ENCODE measurements around the gene TNIK. TPM values are rescaled to one million over a fixed set of nuclear protein-coding genes. Genes with fewer than 3 reads are reported as not detected.

The TNIK gene
- total and polyA plus RNA-seq, 2 experiments from 2014 or later: 14.6 to 34.3 TPM

DNA sequence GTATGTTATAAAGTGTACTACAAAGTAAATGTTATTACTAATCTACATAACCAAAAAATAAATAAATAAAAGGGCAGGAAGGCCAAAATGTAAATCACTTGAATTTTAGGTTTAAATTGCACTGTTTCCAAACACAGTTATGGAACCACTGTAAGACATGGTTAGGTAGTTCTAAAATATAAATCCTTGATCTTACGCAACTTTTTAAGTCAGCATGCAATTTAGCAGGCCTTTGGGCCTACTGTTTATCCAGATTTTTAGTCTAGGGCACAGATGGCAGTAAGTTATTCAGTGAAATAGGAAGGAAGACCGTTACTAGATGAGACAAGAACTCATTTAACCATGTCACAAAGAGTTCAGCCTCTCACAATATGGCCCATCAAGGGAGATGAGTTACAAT, 246.3 kb downstream of the TNIK start:
- Histone ChIP-seq H3K27ac (ENCODE audit: low read depth) (no peak overlapping the region), H3F3A (replicated peaks; ENCODE audit: low read depth) (no peaks in the 10 kb centered on the region), H3K4me3 (no peak overlapping the region), H4K20me1 (replicated peaks; ENCODE audit: insufficient read depth) (no peaks in the 10 kb centered on the region), H2AFZ (no peak overlapping the region), H3K36me3 (ENCODE audit: insufficient read depth) (no peaks in the 10 kb centered on the region), H3K4me1 (ENCODE audit: insufficient read depth) (peaks cover 8% of the 10 kb centered on the region), H3K9me2 (ENCODE audit: insufficient read depth) (no peaks in the 10 kb centered on the region), H3K4me2 (no peak overlapping the region), H3K27me3 (ENCODE audit: insufficient read depth) (no peaks in the 10 kb centered on the region), H3K79me2 (replicated peaks; ENCODE audit: insufficient read depth) (no peaks in the 10 kb centered on the region)
- Mint-ChIP-seq H3K4me3 (no peak overlapping the region), H3K9me3 (no peaks in the 10 kb centered on the region), H3K27me3 (ENCODE audit: insufficient read depth, low read depth, poor library complexity) (no peaks in the 10 kb centered on the region), H3K4me1 (peaks cover 11% of the 10 kb centered on the region), H3K27ac (no peak overlapping the region), H3K36me3 (ENCODE audit: low read depth) (peaks cover 13% of the 10 kb centered on the region; the same call in 2 of the 3 replicates)
- DNase-seq (ENCODE audit: low spot score): no peak
- ATAC-seq: no peak
- TF ChIP-seq NANOG (IDR thresholded peaks at IDR 0.05; ENCODE audit: borderline replicate concordance): no peak

DNA sequence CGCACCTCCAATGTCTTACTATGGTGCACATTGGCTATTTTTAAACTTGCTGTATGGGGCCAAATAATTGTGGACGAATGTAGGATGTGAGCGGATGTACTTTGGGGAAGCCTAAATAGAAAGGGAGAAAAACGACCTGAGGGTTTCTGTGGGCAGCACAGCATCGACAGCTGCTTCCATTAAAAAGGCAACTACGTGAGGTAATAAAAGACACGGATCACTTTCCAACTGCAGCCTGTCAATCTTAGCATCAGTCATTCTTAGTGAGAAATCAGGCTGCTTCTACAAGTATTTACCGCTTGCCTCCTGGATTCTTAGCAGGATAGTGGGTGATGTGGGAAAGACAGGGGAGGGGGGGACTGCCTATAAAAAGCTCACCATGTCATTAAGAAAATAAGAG, 247.0 kb downstream of the TNIK start:
- no peak overlapping the region for H3K27ac ChIP-seq (ENCODE audit: low read depth)
- no peak overlapping the region for H2AFZ ChIP-seq
- peaks cover 13% of the 10 kb centered on the region for H3K4me1 Mint-ChIP-seq
- H3F3A ChIP-seq (replicated peaks; ENCODE audit: low read depth): no peaks in the 10 kb centered on the region
- no peaks in the 10 kb centered on the region for H3K79me2 ChIP-seq (replicated peaks; ENCODE audit: insufficient read depth)
- DNase-seq (ENCODE audit: low spot score) (no peak), ATAC-seq (no peak)
- no peaks in the 10 kb centered on the region for H3K9me2 ChIP-seq (ENCODE audit: insufficient read depth)
- no peaks in the 10 kb centered on the region for H3K27me3 Mint-ChIP-seq (ENCODE audit: insufficient read depth, low read depth, poor library complexity)
- no peaks in the 10 kb centered on the region for H3K9me3 Mint-ChIP-seq
- peaks cover 13% of the 10 kb centered on the region; the same call in 2 of the 3 replicates for H3K36me3 Mint-ChIP-seq (ENCODE audit: low read depth)
- no peaks in the 10 kb centered on the region for H4K20me1 ChIP-seq (replicated peaks; ENCODE audit: insufficient read depth)
- H3K27me3 ChIP-seq (ENCODE audit: insufficient read depth): no peaks in the 10 kb centered on the region
- H3K36me3 ChIP-seq (ENCODE audit: insufficient read depth): no peaks in the 10 kb centered on the region
- TF ChIP-seq STAT1 (IDR thresholded peaks at IDR 0.05; ENCODE audit: unreplicated experiment): no peak
- TF ChIP-seq, protein P1, sequence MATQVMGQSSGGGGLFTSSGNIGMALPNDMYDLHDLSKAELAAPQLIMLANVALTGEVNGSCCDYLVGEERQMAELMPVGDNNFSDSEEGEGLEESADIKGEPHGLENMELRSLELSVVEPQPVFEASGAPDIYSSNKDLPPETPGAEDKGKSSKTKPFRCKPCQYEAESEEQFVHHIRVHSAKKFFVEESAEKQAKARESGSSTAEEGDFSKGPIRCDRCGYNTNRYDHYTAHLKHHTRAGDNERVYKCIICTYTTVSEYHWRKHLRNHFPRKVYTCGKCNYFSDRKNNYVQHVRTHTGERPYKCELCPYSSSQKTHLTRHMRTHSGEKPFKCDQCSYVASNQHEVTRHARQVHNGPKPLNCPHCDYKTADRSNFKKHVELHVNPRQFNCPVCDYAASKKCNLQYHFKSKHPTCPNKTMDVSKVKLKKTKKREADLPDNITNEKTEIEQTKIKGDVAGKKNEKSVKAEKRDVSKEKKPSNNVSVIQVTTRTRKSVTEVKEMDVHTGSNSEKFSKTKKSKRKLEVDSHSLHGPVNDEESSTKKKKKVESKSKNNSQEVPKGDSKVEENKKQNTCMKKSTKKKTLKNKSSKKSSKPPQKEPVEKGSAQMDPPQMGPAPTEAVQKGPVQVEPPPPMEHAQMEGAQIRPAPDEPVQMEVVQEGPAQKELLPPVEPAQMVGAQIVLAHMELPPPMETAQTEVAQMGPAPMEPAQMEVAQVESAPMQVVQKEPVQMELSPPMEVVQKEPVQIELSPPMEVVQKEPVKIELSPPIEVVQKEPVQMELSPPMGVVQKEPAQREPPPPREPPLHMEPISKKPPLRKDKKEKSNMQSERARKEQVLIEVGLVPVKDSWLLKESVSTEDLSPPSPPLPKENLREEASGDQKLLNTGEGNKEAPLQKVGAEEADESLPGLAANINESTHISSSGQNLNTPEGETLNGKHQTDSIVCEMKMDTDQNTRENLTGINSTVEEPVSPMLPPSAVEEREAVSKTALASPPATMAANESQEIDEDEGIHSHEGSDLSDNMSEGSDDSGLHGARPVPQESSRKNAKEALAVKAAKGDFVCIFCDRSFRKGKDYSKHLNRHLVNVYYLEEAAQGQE (IDR thresholded peaks at IDR 0.05; ENCODE audit: unreplicated experiment): no peak
- TF ChIP-seq, protein P2, sequence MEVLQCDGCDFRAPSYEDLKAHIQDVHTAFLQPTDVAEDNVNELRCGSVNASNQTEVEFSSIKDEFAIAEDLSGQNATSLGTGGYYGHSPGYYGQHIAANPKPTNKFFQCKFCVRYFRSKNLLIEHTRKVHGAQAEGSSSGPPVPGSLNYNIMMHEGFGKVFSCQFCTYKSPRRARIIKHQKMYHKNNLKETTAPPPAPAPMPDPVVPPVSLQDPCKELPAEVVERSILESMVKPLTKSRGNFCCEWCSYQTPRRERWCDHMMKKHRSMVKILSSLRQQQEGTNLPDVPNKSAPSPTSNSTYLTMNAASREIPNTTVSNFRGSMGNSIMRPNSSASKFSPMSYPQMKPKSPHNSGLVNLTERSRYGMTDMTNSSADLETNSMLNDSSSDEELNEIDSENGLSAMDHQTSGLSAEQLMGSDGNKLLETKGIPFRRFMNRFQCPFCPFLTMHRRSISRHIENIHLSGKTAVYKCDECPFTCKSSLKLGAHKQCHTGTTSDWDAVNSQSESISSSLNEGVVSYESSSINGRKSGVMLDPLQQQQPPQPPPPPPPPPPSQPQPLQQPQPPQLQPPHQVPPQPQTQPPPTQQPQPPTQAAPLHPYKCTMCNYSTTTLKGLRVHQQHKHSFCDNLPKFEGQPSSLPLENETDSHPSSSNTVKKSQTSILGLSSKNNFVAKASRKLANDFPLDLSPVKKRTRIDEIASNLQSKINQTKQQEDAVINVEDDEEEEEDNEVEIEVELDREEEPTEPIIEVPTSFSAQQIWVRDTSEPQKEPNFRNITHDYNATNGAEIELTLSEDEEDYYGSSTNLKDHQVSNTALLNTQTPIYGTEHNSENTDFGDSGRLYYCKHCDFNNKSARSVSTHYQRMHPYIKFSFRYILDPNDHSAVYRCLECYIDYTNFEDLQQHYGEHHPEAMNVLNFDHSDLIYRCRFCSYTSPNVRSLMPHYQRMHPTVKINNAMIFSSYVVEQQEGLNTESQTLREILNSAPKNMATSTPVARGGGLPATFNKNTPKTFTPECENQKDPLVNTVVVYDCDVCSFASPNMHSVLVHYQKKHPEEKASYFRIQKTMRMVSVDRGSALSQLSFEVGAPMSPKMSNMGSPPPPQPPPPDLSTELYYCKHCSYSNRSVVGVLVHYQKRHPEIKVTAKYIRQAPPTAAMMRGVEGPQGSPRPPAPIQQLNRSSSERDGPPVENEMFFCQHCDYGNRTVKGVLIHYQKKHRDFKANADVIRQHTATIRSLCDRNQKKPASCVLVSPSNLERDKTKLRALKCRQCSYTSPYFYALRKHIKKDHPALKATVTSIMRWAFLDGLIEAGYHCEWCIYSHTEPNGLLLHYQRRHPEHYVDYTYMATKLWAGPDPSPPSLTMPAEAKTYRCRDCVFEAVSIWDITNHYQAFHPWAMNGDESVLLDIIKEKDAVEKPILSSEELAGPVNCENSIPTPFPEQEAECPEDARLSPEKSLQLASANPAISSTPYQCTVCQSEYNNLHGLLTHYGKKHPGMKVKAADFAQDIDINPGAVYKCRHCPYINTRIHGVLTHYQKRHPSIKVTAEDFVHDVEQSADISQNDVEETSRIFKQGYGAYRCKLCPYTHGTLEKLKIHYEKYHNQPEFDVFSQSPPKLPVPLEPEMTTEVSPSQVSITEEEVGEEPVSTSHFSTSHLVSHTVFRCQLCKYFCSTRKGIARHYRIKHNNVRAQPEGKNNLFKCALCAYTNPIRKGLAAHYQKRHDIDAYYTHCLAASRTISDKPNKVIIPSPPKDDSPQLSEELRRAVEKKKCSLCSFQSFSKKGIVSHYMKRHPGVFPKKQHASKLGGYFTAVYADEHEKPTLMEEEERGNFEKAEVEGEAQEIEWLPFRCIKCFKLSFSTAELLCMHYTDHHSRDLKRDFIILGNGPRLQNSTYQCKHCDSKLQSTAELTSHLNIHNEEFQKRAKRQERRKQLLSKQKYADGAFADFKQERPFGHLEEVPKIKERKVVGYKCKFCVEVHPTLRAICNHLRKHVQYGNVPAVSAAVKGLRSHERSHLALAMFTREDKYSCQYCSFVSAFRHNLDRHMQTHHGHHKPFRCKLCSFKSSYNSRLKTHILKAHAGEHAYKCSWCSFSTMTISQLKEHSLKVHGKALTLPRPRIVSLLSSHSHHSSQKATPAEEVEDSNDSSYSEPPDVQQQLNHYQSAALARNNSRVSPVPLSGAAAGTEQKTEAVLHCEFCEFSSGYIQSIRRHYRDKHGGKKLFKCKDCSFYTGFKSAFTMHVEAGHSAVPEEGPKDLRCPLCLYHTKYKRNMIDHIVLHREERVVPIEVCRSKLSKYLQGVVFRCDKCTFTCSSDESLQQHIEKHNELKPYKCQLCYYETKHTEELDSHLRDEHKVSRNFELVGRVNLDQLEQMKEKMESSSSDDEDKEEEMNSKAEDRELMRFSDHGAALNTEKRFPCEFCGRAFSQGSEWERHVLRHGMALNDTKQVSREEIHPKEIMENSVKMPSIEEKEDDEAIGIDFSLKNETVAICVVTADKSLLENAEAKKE (CRISPR knock-in tag; IDR thresholded peaks at IDR 0.05): no peak
- TF ChIP-seq NANOG (IDR thresholded peaks at IDR 0.05; ENCODE audit: borderline replicate concordance): no peak
- TF ChIP-seq ZNF331 (CRISPR knock-in tag; IDR thresholded peaks at IDR 0.05; ENCODE audit: low read depth): no peak
- no peak for TF ChIP-seq CREB1 (CRISPR knock-in tag; IDR thresholded peaks at IDR 0.05; ENCODE audit: low read depth)
- no peak for TF ChIP-seq EZH2 (IDR thresholded peaks at IDR 0.05; ENCODE audit: low read depth, unreplicated experiment)
- TF ChIP-seq, protein P3, sequence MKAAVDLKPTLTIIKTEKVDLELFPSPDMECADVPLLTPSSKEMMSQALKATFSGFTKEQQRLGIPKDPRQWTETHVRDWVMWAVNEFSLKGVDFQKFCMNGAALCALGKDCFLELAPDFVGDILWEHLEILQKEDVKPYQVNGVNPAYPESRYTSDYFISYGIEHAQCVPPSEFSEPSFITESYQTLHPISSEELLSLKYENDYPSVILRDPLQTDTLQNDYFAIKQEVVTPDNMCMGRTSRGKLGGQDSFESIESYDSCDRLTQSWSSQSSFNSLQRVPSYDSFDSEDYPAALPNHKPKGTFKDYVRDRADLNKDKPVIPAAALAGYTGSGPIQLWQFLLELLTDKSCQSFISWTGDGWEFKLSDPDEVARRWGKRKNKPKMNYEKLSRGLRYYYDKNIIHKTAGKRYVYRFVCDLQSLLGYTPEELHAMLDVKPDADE (IDR thresholded peaks at IDR 0.05): no peak
- no peak overlapping the region; the same call in 1 of the 2 replicates for H3K27ac Mint-ChIP-seq
- no peak overlapping the region for H3K4me3 Mint-ChIP-seq
- H3K4me2 ChIP-seq: no peak overlapping the region
- peaks cover 11% of the 10 kb centered on the region for H3K4me1 ChIP-seq (ENCODE audit: insufficient read depth)
- H3K4me3 ChIP-seq: no peak overlapping the region
